Activated B cell treated with CpG ODN at 0.5 μM for 24 hours (primary cell): ENCODE data around the gene ING5. TPM values are rescaled to one million over a fixed set of nuclear protein-coding genes. Genes with fewer than 3 reads are reported as not detected.

Source experiments
- ATAC-seq: fragments of 200-7000 bp; cut with Tn5 transposase; one replicate; pipeline ENCODE4 v1.10.0; 2021; ENCODE audit warnings: low read depth, mild to moderate bottlenecking, moderate library complexity
- CTCF ChIA-PET: fragments of 350-600 bp; sonication (Branson Sonifier 250); formaldehyde crosslinking; loops from one replicate; lab custom pipeline; 2021; ENCODE audit warnings: antibody characterized with exemption; lab: Charles Lee
- POLR2A ChIA-PET: fragments of 350-600 bp; sonication (Branson Sonifier 250); formaldehyde crosslinking; loops from one replicate; lab custom pipeline; 2021; ENCODE audit warnings: antibody characterized with exemption; lab: Charles Lee
- DNase-seq: peaks from one replicate; pipeline ENCODE4 v3.0.0; 2022
- H3K27ac Mint-ChIP-seq: one replicate; pipeline ENCODE4 v1.8.0; 2020; ENCODE audit warnings: mixed read lengths
- H3K27me3 Mint-ChIP-seq: one replicate; pipeline ENCODE4 v1.8.0; 2021; ENCODE audit warnings: mixed read lengths
- H3K36me3 Mint-ChIP-seq: one replicate; pipeline ENCODE4 v1.8.0; 2021; ENCODE audit warnings: low read depth, mixed read lengths
- H3K4me1 Mint-ChIP-seq: one replicate; pipeline ENCODE4 v1.8.0; 2021; ENCODE audit warnings: mixed read lengths
- H3K4me3 Mint-ChIP-seq: one replicate; pipeline ENCODE4 v1.8.0; 2020; ENCODE audit warnings: mild to moderate bottlenecking, mixed read lengths
- H3K9me3 Mint-ChIP-seq: one replicate; pipeline ENCODE4 v1.8.0; 2020; ENCODE audit warnings: mixed read lengths
- intact Hi-C: fragments of 100-400 bp; cut with micrococcal nuclease; formaldehyde crosslinking; loops from one replicate; pipeline ENCODE4 v1.15.1; 2024
- total RNA-seq: library from RNA; stranded (reverse); gene quantifications from 2 replicates; pipeline ENCODE4 v1.2.3, GENCODE V29; 2022
- TF ChIP-seq, protein P1 (sequence below): fragments of 200-600 bp; IDR thresholded peaks from one replicate; pipeline ENCODE4 v1.8.0; 2022; ENCODE audit warnings: antibody characterized with exemption, mild to moderate bottlenecking

Gene ING5
- total RNA-seq, 1 donor from 2014 or later: 61.1 TPM

DNA sequence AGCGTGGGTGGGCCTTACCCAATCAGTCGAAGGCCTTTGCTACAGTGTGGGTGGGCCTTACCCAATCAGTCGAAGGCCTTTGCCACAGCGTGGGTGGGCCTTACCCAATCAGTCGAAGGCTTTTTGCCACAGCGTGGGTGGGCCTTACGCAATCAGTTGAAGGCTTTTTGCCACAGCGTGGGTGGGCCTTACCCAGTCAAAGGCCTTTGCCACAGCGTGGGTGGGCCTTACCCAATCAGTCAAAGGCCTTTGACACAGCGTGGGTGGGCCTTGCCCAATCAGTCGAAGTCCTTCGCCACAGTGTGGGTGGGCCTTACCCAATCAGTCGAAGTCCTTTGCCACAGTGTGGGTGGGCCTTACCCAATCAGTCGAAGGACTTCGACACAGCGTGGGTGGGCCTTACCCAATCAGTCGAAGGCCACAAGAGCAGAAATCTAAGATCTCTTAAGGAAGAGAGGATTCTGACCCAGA, 58.5 kb downstream of the ING5 start:
- Mint-ChIP-seq H3K27me3 (no peaks in the 10 kb centered on the region), H3K4me3 (no peak overlapping the region), H3K9me3 (peaks cover 3% of the 10 kb centered on the region), H3K27ac (no peak overlapping the region), H3K4me1 (no peaks in the 10 kb centered on the region), H3K36me3 (peaks cover 40% of the 10 kb centered on the region)
- intact Hi-C loops: no loop called here
- no peak for ATAC-seq
- TF ChIP-seq, protein P1, sequence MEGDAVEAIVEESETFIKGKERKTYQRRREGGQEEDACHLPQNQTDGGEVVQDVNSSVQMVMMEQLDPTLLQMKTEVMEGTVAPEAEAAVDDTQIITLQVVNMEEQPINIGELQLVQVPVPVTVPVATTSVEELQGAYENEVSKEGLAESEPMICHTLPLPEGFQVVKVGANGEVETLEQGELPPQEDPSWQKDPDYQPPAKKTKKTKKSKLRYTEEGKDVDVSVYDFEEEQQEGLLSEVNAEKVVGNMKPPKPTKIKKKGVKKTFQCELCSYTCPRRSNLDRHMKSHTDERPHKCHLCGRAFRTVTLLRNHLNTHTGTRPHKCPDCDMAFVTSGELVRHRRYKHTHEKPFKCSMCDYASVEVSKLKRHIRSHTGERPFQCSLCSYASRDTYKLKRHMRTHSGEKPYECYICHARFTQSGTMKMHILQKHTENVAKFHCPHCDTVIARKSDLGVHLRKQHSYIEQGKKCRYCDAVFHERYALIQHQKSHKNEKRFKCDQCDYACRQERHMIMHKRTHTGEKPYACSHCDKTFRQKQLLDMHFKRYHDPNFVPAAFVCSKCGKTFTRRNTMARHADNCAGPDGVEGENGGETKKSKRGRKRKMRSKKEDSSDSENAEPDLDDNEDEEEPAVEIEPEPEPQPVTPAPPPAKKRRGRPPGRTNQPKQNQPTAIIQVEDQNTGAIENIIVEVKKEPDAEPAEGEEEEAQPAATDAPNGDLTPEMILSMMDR: no peak
- DNase-seq: no peak
- POLR2A ChIA-PET: no interaction called here
- CTCF ChIA-PET: no interaction called here

DNA sequence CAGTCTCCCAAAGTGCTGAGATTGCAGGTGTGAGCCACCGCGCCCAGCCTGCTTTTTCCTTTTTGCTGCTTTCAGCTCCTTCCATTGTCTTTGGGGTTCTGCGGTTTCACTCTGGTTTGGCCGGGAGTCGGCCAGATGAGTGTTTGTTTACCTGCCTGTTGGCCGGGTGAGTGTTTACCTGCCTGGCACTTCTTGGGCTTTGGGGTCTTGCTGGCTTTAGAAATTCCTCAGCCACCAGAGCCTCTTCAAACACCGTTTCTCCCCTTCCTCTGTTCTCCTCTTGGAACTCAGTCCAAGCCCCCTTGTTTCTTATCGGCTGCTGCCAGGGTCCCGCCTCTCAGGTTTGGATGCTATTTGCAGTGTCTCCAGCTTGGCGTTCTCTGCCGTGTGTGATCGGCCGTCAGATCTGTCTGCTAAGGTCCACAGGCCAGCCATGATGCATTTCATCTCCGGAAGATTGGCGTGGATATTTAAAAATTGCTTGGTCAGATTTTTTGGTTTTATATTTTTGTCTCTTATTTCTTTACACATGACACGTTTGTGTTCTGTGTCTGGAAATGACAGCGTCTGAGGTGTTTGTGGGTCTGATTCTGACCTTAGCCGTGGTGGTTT, 60.6 kb downstream of the ING5 start:
- no peak overlapping the region for H3K4me3 Mint-ChIP-seq
- no peak overlapping the region for H3K27ac Mint-ChIP-seq
- no peaks in the 10 kb centered on the region for H3K27me3 Mint-ChIP-seq
- H3K36me3 Mint-ChIP-seq: peaks cover 24% of the 10 kb centered on the region
- DNase-seq (no peak), ATAC-seq (no peak)
- TF ChIP-seq, protein P1: no peak
- intact Hi-C loops: no loop called here
- ChIA-PET POLR2A (no interaction called here), CTCF (no interaction called here)
- H3K4me1 Mint-ChIP-seq: no peaks in the 10 kb centered on the region
- H3K9me3 Mint-ChIP-seq: peaks cover 3% of the 10 kb centered on the region

DNA sequence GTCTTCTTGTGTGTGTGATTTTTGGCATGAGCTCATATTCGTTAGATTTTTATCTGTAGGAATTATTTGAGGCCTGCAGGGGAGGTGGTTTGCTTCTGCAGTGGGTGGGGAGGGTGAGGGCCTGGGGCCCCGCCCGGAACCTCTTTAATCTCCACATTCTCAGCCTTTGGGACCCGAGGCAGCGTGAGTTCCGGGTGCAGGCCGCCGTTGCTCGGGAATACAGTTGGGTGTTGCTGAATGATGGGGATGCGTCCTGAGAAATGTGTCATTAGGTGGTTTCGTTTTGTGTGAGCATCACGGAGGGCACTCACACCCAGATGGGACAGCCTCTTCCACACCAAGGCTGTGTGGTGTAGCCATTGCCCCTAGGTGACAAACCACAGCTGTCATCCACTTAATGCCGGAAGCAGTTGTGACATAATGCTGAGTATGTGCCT, 61.1 kb downstream of the ING5 start:
- POLR2A ChIA-PET: no interaction called here
- intact Hi-C loops: no loop called here

DNA sequence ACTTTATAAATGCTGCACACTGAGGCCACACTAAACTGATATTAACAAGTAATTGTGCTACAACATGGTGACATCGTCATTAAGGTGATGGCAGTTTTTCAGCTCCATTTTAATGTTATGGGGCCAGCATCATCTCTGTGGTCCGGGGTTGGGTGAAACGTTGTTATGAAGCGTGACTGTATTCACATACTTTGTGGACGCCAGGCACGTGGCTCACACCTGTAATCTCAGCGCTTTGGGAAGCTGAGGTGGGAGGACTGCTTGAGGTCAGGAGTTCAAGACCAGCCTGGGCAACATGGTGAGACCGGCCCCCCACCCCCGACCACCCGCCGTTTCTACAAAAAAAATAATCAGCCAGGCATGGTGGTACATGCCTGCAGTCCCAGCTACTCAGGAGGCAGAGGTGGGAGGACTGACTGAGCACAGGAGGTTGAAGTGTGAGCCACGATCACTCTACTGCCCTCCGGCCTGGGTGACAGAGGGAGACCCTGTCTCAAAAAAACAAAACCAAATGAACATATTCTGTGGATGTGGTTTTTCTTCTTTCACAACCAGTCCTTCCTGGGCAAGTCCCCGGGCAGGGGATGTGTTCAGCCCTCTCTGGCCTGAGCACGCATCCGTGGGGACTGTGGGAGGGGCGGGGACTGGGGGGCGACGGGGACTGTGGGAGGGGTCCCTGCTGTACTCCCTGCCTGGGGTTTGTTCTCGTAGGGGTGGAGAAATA, 61.9 kb downstream of the ING5 start:
- CTCF ChIA-PET: no interaction called here
- POLR2A ChIA-PET: interaction anchor here (0.7 kb wide), 1 partner anchor 477 kb away, joined by 3 read pairs; no protein-coding TSS in a partner anchor
- intact Hi-C loops: no loop called here
- ATAC-seq (no peak), DNase-seq (no peak)
- Mint-ChIP-seq H3K27me3 (no peaks in the 10 kb centered on the region), H3K4me1 (no peaks in the 10 kb centered on the region), H3K9me3 (peaks cover 3% of the 10 kb centered on the region), H3K36me3 (peaks cover 17% of the 10 kb centered on the region), H3K4me3 (no peak overlapping the region), H3K27ac (no peak overlapping the region)
- TF ChIP-seq, protein P1: no peak

More for the DNA sequence above, 61.1 kb downstream of the ING5 start:
- Mint-ChIP-seq H3K27me3 (no peaks in the 10 kb centered on the region), H3K4me3 (no peak overlapping the region), H3K36me3 (peaks cover 21% of the 10 kb centered on the region), H3K27ac (no peak overlapping the region), H3K4me1 (no peaks in the 10 kb centered on the region), H3K9me3 (peaks cover 3% of the 10 kb centered on the region)
- ATAC-seq (no peak), DNase-seq (no peak)
- CTCF ChIA-PET: no interaction called here
- TF ChIP-seq, protein P1: no peak
